DND-41 (cell line): ENCODE results near the gene C10orf95.

Experiments
- EZH2 ChIP-seq: IDR thresholded peaks from 3 replicates; pipeline ENCODE4 v1.6.1; 2012; ENCODE audit warnings: borderline replicate concordance, low read depth, mild to moderate bottlenecking, moderate library complexity, low read length, inconsistent platforms; ENCODE audit not compliant: severe bottlenecking
- TF ChIP-seq, protein P1 (sequence below): IDR thresholded peaks from 2 replicates; pipeline ENCODE4 v1.5.1; 2012; ENCODE audit warnings: borderline replicate concordance, low read length, moderate library complexity, mild to moderate bottlenecking; ENCODE audit not compliant: poor library complexity, severe bottlenecking; ENCODE audit errors: extremely low read depth

GRCh38 chr10:102467971-102468438 is 16.7 kb upstream of the C10orf95 start:
- TF ChIP-seq EZH2 = no peak
- TF ChIP-seq, protein P1, sequence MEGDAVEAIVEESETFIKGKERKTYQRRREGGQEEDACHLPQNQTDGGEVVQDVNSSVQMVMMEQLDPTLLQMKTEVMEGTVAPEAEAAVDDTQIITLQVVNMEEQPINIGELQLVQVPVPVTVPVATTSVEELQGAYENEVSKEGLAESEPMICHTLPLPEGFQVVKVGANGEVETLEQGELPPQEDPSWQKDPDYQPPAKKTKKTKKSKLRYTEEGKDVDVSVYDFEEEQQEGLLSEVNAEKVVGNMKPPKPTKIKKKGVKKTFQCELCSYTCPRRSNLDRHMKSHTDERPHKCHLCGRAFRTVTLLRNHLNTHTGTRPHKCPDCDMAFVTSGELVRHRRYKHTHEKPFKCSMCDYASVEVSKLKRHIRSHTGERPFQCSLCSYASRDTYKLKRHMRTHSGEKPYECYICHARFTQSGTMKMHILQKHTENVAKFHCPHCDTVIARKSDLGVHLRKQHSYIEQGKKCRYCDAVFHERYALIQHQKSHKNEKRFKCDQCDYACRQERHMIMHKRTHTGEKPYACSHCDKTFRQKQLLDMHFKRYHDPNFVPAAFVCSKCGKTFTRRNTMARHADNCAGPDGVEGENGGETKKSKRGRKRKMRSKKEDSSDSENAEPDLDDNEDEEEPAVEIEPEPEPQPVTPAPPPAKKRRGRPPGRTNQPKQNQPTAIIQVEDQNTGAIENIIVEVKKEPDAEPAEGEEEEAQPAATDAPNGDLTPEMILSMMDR = no peak
